ENCODE results near the gene PRDM7. TPM values are rescaled to one million over a fixed set of nuclear protein-coding genes. Genes with fewer than 3 reads are reported as not detected.
"Not testable (repeated sequence)": the region's sequence is repeated elsewhere in the genome, so short reads cannot be mapped to it uniquely, and the experiment has no call there.

PRDM7 gene
- total RNA-seq, 1 donor from 2014 or later: not detected

DNA sequence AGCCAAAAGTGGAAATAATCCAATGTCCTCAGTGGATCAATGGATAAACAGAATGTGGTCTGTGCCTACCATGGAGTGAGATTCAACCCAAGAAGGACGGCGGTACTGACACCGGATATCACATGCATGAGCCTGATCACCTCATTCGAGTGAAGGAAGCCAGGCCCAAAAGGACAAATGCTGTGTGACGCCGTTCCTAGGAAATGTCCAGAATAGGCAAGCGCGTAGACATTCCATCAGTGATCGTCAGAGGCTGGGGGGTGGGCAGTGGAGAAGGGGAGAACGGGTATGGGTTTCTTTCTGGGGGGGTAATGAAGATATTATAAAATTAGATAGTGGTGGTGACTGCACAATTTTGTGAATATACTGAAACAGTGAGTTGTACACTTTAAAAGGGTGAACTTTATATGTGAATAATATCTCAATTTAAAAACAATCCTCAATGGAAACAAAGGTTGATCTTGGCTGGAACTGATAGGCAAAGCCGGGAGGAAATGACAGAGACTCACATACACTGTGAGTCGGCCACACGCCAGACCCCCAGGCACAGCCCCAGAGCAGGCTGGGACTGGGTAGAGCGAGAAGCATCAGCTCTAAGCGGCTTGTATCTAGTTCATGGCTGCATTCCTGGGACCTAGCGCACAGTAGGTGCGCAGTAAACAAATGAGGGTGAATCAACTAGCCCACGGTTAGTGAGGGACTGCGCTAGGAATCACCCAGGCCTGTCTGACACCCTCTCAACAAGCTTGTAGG is 61.4 kb downstream of the PRDM7 start:
- no peak for DNase-seq (ENCODE audit: low spot score)

DNA sequence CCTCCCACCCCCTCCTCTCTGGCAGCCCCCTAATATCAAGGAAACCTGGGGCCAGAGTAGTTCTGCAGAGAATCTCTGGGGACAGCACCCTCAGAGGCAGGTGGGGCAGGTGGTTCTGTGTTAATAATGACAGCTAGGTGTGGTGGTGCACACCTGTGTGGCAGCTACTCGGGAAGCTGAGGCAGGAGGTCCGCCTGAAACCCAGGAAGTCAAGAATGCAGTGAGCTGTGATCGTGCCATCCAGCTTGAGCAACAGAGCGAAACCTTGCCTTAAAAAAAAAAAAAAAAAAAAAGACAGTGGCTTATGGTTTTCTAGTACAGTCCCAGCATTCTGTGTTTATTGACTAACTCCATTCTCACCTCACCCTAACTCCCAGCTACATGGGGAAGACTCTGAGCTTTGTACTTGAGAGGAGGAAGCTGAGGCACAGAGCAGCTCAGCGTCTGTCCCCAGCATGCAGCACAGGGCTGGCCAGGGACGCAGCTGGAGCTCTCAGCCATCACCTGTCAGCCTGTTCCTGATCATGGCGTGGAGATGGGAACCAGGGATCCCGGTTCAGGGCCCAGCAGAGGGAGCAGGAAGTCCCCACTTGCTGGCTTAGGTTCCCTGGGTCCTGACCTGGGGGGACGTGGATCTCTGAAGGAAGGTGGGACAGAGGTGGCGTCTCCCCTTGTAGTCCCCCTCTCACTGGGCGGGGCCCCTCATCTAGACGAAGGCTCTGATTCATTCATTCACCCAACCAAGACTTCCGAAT is 64.0 kb downstream of the PRDM7 start:
- DNase-seq (ENCODE audit: low spot score): no peak

DNA sequence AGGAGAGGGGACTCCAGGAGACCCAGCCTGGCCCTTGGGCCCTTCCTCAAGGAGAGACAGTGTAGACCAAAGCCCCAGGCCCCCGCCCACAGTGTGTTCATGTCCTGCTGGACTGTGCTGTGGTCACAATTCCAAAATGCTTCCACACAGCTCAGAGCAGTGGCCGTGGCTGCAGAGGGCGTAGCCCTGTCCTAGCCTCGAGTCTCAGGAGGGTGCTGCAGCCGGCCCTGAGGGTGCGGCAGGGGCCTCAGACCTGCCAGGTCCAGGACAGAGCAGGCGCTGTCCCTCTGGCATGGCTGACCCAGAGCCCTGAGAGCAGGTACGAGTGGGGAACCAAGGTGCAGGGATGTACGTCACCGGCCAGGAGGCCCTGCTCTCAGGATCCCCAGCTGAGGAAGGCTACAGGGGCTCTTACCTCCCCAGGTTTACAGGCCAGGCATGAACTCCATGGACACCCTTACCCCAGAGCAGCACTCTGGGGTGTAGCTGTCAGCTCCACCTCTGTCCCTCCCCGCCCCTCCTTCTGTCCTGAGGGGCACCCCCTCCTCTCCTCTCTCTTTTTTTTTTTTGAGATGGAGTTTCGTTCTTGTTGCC is 65.1 kb downstream of the PRDM7 start:
- DNase-seq (ENCODE audit: low spot score): no peak

DNA sequence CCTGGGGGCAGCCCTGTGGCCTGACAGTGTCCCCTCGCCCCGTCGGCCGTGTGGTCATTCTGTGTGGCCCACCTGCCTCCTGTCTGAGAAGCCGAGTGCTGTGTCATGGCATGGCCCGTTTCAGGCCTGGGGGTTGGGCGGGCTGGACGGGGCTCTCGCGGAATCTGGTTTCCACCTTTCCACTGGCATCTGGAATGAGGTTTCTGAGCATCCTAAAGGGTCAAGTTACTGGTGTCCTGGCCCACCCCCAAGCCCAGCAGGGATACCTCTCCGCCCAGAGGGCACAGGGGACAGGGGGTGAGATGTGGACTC is 65.7 kb downstream of the PRDM7 start:
- DNase-seq (ENCODE audit: low spot score): no peak

DNA sequence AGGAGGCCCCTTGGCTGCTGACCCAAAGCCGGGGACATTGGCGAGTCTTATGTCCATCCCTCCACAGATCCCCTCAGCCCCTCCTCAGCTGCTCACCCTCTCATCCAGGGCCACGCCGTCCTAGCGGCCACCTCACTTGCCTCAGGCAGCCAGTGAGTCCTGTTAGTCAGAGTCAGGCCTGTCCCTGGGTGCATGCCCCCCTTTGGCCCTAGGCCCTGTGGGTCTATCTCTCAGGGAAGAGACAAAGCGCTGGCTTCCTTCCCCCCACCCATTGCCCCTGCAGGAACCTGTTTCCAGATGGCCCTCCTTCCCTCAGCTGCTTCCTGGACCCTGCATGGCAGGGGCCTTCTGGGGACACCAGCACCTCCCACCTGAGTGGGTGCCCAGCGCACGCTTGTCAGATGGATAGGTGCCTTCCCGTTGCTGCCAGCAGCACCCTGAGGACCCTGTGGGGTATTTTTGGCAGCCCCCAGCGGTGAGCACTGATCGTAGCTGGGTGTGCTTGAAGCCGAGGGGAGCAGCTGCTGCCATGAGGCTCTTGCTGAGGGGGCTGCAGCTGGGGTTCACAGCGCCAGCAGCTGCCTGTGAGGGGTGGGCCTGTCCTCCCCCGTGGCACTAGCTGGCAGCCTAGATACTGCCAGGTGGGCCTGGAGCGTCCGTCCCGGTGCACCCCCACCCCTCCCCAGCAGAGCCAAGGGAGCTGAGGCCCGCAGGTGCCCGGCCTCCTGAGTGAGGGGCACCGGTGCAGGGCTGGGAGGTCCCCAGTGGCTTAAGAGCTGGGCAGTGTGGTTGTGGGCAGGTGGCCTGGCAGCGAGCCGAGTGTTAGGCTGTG is 66.2 kb downstream of the PRDM7 start:
- DNase-seq (ENCODE audit: low spot score): no peak

DNA sequence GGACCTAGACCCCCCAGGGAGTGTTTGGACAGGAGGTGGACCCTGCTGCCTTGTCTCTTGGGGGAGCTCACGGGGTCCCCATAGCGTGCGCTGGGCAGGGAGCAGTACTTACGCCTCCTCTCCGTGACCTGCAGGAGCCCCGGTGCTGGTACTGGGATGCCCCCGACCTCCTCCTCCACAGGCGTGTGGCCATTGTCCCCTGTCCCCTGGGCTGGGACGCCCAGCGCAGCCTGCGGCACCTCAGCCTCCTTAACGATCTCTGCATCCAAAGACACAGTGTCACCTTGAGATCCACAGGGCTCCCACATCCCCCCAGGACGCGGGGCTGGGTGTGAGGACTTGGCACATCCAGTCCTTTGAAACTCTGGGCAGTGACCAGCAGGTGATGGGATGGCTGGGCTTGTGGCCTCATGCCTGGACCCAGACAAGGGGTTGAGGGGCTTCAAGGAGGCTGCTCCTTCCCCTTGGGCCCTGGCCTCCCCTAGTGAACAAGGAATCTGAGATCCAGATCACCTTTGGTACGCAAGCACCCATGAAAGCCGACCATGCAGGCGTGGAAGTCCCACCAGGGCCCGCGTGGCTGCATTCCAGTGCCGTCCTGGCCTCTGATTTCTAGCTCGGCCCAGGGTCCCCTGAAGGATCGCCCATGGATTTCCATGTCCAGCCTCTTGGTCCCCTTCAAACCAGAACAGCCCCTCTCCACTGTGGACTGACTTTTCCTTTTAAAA is 67.8 kb downstream of the PRDM7 start:
- no peak for DNase-seq (ENCODE audit: low spot score)

DNA sequence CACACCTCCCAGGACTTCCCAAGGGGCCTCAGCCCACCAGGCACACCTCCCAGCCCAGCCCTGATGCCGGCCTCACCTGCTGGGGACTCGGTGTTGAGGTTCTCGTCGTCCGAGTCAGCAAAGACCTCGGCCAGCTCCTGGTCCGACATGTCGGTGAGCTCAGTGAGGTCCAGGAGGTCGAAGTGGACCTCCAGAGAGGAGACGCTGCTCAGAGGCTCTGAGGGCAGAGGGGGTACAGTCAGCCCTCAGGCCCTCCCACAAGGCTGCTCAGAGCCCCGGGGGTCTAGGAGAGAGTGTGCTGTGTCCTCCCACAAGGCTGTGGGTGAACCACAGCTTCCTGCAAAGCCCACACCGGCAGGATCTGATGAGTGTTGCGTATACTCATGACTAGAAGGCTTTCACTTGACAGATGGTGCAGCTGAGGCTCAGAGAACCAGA is 68.4 kb downstream of the PRDM7 start:
- DNase-seq (ENCODE audit: low spot score): no peak

DNA sequence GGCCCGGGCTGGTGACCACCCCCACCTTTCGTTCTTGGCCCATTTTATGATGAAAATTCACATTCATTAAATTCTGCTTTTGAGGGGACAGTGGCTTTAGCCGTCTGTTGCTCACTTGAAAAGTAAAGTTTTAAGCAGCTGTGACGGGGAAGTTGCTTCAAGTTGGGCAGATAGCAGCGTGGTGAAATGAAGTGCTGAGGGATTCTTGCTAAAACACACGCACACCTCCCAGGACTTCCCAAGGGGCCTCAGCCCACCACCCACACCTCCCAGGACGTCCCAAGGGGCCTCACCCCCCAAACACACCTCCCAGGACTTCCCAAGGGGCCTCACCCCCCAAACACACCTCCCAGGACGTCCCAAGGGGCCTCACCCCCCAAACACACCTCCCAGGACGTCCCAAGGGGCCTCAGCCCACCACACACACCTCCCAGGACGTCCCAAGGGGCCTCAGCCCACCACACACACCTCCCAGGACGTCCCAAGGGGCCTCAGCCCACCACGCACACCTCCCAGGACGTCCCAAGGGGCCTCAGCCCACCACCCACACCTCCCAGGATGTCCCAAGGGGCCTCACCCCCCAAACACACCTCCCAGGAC is 69.4 kb downstream of the PRDM7 start:
- DNase-seq (ENCODE audit: low spot score): not testable (repeated sequence)

DNA sequence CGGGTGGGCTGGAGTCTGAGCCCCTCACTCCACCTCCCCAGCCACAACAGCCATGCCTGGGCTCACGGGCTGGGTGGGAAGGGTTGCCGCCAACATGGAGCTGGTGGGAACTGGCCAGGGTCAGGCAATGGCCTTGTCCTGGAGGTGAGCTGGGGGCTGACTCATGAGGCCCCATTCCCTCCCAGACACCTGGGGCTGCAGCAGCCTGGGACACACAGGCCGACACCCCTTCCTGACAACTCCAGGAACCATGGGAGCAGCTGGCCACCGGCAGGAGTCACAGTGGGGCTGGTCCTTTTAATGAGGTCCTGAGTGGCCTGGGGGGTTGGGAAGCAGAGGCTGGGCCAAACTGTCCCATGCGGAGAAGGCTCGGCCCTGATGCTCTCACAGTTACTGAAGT is 70.1 kb downstream of the PRDM7 start:
- DNase-seq (ENCODE audit: low spot score): no peak

Other genes with a start within 250 kb of the PRDM7 start
- 19.9 TPM for gene SPIRE2, start 248.9 kb downstream of the PRDM7 start, total RNA-seq
- 175 TPM for gene TCF25, start 203.7 kb downstream of the PRDM7 start, total RNA-seq
- 8.1 TPM for gene MC1R, start 158.5 kb downstream of the PRDM7 start, total RNA-seq
- 9.5 TPM for gene TUBB3, start 154.0 kb downstream of the PRDM7 start, total RNA-seq
- 68.6 TPM for gene DEF8, start 128.6 kb downstream of the PRDM7 start, total RNA-seq
- 21.2 TPM for gene DBNDD1, start 57.9 kb downstream of the PRDM7 start, total RNA-seq

All from mucosa of gallbladder (tissue), 1 donor.